NCI-H2171 (cell line): ENCODE results near the gene NEU4.

Experiments
- DNase-seq: peaks from one replicate; lab custom pipeline; 2025; lab: John Stamatoyannopoulos, UW

Gene NEU4

GRCh38 chr2:241864168-241864849, 55.3 kb downstream of the NEU4 start:
- no peak for DNase-seq

- no peak for DNase-seq
Measured at GRCh38 chr2:241864850-241865213, 55.8 kb downstream of the NEU4 start.

GRCh38 chr2:241865416-241865956, 56.5 kb downstream of the NEU4 start:
- no peak for DNase-seq

DNA sequence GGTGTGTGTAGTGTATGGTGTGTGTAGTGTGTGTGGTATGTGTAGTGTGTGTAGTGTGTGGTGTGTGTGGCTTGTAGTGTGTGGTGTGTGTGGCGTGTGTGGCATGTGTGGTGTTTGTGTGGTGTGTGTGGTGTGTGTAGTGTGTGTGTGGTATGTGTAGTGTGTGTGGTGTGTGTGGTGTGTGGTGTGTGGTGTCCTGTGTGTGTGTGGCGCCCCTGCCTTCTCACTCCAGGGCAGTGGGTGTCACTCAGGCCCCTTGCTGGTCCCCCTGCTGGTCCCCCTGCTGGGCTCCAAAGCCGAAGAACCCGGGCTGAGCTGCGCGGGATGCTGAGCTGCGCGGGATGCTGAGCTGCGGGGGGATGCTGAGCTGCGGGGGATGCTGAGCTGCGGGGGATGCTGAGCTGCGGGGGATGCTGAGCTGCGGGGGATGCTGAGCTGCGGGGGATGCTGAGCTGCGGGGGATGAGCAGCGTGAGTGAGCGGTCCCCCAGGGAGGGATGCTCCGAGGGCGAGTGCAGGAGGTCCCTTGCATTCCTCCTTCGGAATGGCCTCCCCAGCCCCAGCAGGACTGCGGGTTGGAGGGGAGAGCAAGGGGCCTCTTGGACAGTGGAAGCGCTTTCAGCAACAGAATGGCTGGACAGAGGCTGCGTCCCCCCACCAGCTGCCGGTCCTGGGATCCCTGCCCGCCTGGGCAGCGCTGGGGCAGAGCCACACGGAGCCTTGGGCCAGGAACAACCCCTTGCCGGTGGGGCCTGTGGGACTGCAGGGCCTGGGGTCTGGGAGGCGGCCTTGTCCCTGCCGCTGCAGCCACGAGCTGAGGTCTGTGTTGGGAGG, 57.2 kb downstream of the NEU4 start:
- no peak for DNase-seq
